BJ (cell line): ENCODE measurements around the gene IARS1. TPM values are rescaled to one million over a fixed set of nuclear protein-coding genes. Genes with fewer than 3 reads are reported as not detected.
A peak's percentile ranks its signal among the peaks of the same experiment; 100 is the strongest.

Experiments
- CTCF ChIA-PET: fragments of 350-600 bp; formaldehyde crosslinking; extraction: SDS; loops from one replicate; lab custom pipeline; 2021; ENCODE audit warnings: antibody characterized with exemption, inconsistent platforms; lab: Yijun Ruan, JAX
- POLR2A ChIA-PET: fragments of 300-600 bp; sonication (Branson Sonifier 250); formaldehyde crosslinking; extraction: SDS; loops from one replicate; lab custom pipeline; 2021; ENCODE audit warnings: antibody characterized with exemption; lab: Charles Lee
- DNase-seq: peaks from one replicate; pipeline ENCODE4 v3.0.0-alpha.2; 2011; ENCODE audit warnings: low read depth
- H3K27me3 ChIP-seq: 2 replicates; pipeline ENCODE4 v1.6.0; 2011; ENCODE audit warnings: low read length; ENCODE audit not compliant: control insufficient read depth, insufficient read depth
- H3K36me3 ChIP-seq: 2 replicates; pipeline ENCODE4 v1.5.1; 2011; ENCODE audit warnings: low read length; ENCODE audit not compliant: control insufficient read depth, insufficient read depth
- H3K4me3 ChIP-seq: 2 replicates; pipeline ENCODE4 v1.5.1; 2011; ENCODE audit warnings: low read depth, mild to moderate bottlenecking, control low read depth, low read length
- polyA plus RNA-seq: library from polyadenylated mRNA; depleted of rRNA; stranded (reverse); fragments of >200 nt; gene quantifications from 2 replicates; pipeline ENCODE4 v1.2.3, GENCODE V29; 2011
- TF ChIP-seq, protein P1 (sequence below): IDR thresholded peaks from 2 replicates; pipeline ENCODE4 v1.5.1; 2011; ENCODE audit warnings: low read depth, mild to moderate bottlenecking, control low read depth, inconsistent platforms, low read length, moderate library complexity; ENCODE audit not compliant: insufficient read depth

IARS1 gene
- polyA plus RNA-seq, 1 experiment = 117 TPM

DNA sequence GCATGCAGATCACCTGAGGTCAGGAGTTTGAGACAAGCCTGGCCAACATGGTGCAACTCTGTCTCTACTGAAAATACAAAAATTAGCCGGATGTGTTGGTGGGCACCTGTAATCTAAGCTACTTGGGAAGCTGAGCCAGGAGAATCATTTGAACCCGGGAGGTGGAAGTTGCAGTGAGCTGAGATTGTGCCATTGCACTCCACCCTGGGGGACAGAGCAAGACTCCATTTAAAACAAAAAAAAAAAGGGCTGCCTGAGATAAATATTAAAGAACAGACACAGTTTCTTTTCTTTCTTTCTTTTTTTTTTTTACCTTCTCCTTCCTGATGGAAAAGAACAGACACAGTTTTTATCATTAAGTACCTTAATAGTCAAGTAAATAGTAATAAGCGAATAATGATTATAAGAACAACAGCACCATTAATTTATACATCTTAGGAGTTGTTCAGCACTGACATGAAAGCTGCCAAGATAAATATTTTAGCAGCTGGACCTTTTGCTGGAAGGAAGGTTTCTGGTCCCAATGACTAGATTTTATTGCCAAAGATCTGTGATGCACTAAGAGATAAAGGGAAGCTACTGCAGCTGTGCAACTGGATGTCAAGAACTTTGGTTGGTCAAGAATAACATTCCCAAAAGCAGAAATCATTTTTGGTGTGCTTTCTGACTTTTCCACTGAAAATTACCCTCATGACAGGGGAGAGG lies 39.2 kb upstream of the IARS1 start:
- H3K4me3 ChIP-seq = no peak overlapping the region
- CTCF ChIA-PET = interaction anchor here (1.0 to 1.4 kb wide), 3 partner anchors 107 to 302 kb away, joined by 3 to 5 read pairs (median 4); no protein-coding TSS in a partner anchor
- POLR2A ChIA-PET = no interaction called here
- no peaks in the 10 kb centered on the region for H3K36me3 ChIP-seq
- TF ChIP-seq, protein P1, sequence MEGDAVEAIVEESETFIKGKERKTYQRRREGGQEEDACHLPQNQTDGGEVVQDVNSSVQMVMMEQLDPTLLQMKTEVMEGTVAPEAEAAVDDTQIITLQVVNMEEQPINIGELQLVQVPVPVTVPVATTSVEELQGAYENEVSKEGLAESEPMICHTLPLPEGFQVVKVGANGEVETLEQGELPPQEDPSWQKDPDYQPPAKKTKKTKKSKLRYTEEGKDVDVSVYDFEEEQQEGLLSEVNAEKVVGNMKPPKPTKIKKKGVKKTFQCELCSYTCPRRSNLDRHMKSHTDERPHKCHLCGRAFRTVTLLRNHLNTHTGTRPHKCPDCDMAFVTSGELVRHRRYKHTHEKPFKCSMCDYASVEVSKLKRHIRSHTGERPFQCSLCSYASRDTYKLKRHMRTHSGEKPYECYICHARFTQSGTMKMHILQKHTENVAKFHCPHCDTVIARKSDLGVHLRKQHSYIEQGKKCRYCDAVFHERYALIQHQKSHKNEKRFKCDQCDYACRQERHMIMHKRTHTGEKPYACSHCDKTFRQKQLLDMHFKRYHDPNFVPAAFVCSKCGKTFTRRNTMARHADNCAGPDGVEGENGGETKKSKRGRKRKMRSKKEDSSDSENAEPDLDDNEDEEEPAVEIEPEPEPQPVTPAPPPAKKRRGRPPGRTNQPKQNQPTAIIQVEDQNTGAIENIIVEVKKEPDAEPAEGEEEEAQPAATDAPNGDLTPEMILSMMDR = no peak
- no peak for DNase-seq
- no peaks in the 10 kb centered on the region for H3K27me3 ChIP-seq

DNA sequence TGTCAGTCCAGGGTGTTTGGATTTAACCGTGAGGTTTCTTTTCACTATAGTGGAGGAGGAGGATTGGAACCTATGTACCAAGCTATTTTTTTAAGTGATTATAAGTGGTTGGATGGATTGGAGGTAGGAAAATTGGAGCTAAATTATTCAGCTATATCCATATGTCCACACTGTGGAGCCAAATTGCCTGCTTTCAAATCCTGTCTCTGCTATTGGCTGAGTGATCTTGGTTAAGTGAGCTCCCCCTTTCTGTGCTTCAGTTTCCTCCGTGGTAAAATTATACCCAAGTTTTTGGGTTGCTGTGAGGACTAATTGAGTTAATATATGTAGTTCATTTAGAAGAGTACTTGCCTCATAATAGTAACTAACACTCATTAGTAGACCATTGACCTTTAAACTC lies 34.7 kb upstream of the IARS1 start:
- TF ChIP-seq, protein P1 = peak; percentile 45
- Histone ChIP-seq H3K4me3 (no peak overlapping the region), H3K27me3 (no peaks in the 10 kb centered on the region), H3K36me3 (no peaks in the 10 kb centered on the region)
- ChIA-PET CTCF (interaction anchor here (0.7 to 1.3 kb wide), 8 partner anchors 9 to 308 kb away, joined by 3 to 5 read pairs (median 4); no protein-coding TSS in a partner anchor), POLR2A (no interaction called here)
- no peak for DNase-seq

DNA sequence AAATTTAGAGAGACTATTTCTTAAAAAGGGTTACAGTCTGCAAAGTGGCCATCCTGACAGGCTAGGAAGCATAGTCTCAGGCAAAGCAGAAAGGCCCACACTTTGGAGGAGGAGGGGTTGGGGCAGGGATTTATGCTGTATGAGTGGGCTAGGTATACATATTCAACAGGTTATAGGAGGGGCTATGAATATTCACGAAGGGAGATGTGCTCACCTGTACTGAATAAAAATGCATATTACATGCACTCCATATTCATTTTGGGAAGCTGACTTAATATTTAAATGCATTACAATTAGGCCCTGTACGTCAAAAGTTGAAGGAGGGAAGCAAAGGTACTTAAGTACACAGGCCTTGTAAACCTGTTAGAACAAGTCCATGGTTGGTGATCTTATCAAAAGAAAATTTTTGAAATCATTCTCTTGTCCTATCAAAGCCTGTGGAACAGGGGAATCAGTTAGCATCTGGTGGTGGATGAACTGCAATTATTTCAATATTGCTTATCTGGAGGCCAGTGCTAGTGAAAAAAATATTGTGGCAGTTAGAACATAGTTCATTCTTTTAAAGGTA lies 33.9 kb upstream of the IARS1 start:
- ChIA-PET POLR2A (no interaction called here), CTCF (interaction anchor here (1.4 kb wide), 1 partner anchor 10 kb away, joined by 4 read pairs; no protein-coding TSS in a partner anchor)
- TF ChIP-seq, protein P1 = no peak
- DNase-seq = no peak
- Histone ChIP-seq H3K27me3 (no peaks in the 10 kb centered on the region), H3K36me3 (no peaks in the 10 kb centered on the region), H3K4me3 (no peak overlapping the region)

DNA sequence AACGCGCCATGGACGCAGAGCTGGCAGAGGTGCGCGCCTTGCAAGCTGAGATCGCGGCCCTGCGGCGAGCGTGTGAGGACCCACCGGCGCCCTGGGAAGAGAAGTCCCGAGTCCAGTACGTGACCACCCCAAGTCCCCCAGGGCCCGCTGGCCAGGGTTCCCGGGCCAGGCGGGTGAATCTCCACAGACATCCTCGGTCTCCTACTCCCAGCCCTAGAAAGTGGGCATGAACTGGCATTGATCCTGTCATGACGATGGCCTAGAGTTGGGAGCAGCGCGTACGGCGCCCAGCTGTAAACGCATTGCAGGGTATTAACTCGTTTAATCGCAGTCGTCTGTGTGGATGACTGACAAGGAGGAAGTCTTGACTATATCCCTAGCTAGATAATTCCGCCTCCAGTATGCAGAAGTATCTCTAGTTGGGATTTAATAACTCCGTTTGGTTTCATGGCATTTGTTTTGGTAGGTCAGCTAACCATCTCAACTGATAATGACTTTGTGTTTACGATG lies 32.5 kb upstream of the IARS1 start:
- TF ChIP-seq, protein P1 = no peak
- ChIA-PET CTCF (interaction anchor here (1.1 to 2.9 kb wide), 8 partner anchors 9 to 465 kb away, joined by 3 to 19 read pairs (median 6); no protein-coding TSS in a partner anchor), POLR2A (no interaction called here)
- Histone ChIP-seq H3K27me3 (no peaks in the 10 kb centered on the region), H3K36me3 (no peaks in the 10 kb centered on the region; the same call in 1 of the 2 replicates), H3K4me3 (peak overlapping the region; percentile 64)
- DNase-seq = no peak

DNA sequence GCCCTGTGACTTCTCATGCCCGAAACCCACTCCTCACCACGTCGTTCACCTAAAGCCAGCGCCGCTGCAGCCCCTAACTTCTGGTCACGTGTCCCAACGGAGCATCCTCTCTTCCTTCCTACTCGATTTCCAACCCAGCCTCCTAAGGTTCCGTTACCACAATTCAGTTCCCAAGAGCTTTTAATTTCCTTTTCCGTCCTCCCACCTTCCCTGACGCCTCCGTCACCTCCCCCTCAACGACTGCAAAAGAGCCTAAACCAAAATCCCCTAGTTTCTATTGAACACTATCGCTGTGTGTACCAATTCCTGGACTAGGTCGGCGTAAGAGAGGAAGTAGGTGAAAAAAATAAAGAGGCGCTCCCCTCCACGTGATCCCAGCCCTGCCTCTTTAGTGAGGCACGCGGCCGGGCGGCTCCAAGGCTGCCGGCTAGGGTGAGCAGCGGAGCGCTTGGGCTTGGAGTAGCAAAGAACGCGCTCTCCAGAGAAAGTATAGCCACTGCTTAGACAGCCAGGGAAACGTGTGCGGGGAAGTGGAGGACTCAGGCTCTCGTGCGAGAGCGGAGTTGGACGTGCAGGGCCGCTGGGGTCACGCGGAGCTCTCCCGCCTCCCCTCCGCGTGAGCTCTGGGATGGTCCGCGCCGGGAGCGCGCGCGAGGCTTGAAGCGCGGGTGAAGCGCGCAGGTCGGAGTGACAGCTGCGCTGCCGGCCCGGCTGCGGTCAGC lies 31.9 kb upstream of the IARS1 start, which contains the start of the genes CENPP and NOL8:
TSS of gene CENPP (plus strand) at position 685 of the 722 bp plus-strand sequence.
TSS of gene NOL8 (minus strand) at position 82 of the 722 bp plus-strand sequence. CDS start 1,189 bp downstream, outside the sequence.
- H3K4me3 ChIP-seq = peak within 1 kb of the TSS; percentile 64
- DNase-seq = peak; percentile 42
- H3K27me3 ChIP-seq = no peaks in the 10 kb centered on the region
- POLR2A ChIA-PET = interaction anchor here (0.6 kb wide), 1 partner anchor 236 kb away, joined by 3 read pairs; no protein-coding TSS in a partner anchor
- CTCF ChIA-PET = interaction anchor here (1.1 to 2.9 kb wide), 8 partner anchors 8 to 466 kb away, joined by 3 to 19 read pairs (median 6); no protein-coding TSS in a partner anchor
- no peaks in the 10 kb centered on the region; the same call in 1 of the 2 replicates for H3K36me3 ChIP-seq
- TF ChIP-seq, protein P1 = no peak
